GM23338 (cell line): ENCODE data around the gene SMC4.

Experiments
- CREB1 ChIP-seq: fragments of 250-450 bp; sonication (Bioruptor Pico); IDR thresholded peaks from 2 replicates; pipeline ENCODE4 v1.5.0; 2020; ENCODE audit warnings: low read depth, mild to moderate bottlenecking, moderate library complexity
- EZH2 ChIP-seq: fragments of 200-600 bp; sonication (generic); IDR thresholded peaks from one replicate; pipeline ENCODE4 v1.8.0; 2017; ENCODE audit warnings: antibody characterized with exemption, mild to moderate bottlenecking, low read depth; ENCODE audit not compliant: unreplicated experiment
- EZH2phosphoT487 ChIP-seq: fragments of 200-600 bp; sonication (generic); IDR thresholded peaks from one replicate; pipeline ENCODE4 v1.8.1; 2018; ENCODE audit warnings: antibody characterized with exemption; ENCODE audit not compliant: unreplicated experiment
- JUNB ChIP-seq: IDR thresholded peaks from one replicate; pipeline ENCODE4 v1.6.1; 2016; ENCODE audit warnings: antibody characterized with exemption; ENCODE audit not compliant: unreplicated experiment
- NANOG ChIP-seq: IDR thresholded peaks from 2 replicates; pipeline ENCODE4 v1.6.1; 2016; ENCODE audit warnings: antibody characterized with exemption, borderline replicate concordance
- POLR2AphosphoS5 ChIP-seq: IDR thresholded peaks from 2 replicates; pipeline ENCODE4 v1.6.1; 2016; ENCODE audit warnings: antibody characterized with exemption, low read depth
- ZNF114 ChIP-seq: fragments of 250-450 bp; sonication (Bioruptor Pico); IDR thresholded peaks from 2 replicates; pipeline ENCODE4 v1.5.0; 2020; ENCODE audit warnings: mild to moderate bottlenecking, moderate library complexity
- ZNF331 ChIP-seq: fragments of 250-450 bp; sonication (Bioruptor Pico); IDR thresholded peaks from 2 replicates; pipeline ENCODE4 v1.5.0; 2020; ENCODE audit warnings: low read depth, mild to moderate bottlenecking, moderate library complexity
- TF ChIP-seq, protein P1 (sequence below): IDR thresholded peaks from one replicate; pipeline ENCODE4 v1.6.1; 2018; ENCODE audit warnings: antibody characterized with exemption; ENCODE audit not compliant: unreplicated experiment
- TF ChIP-seq, protein P2 (sequence below), 2 experiments: fragments of 200-600 bp in 1 of 2; sonication (generic) in 1 of 2; conservative IDR thresholded peaks; 2 replicates each; pipeline versions ENCODE4 v1.5.1 to v1.6.1; 2016 to 2017; ENCODE audit warnings: antibody characterized with exemption in 2 of 2, low read depth in 2 of 2, mild to moderate bottlenecking in 2 of 2, moderate library complexity in 1 of 2

DNA sequence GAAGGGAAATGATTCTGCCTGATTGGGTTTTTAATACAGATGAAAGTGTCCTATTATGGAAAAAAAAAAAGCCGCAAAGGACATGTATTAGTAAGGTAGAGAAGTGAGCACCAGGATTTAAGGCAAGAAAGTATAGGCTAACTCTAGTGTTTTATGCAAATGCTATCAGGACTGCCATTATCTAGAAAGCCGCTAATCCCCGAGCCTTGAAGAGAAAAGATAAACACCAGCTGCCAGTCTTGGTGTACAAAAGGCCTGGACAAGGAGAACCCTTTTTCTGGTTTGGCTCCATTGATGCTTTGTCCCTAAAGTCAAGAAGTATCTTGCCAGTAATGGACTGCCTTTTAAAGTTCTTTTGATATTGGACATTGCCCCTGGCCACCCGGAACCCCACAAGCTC lies 58.7 kb downstream of the SMC4 start:
- TF ChIP-seq EZH2 (no peak), EZH2phosphoT487 (no peak), JUNB (no peak), POLR2AphosphoS5 (no peak), ZNF331 (no peak), NANOG (no peak), CREB1 (no peak), ZNF114 (CRISPR knock-in tag) (no peak)
- TF ChIP-seq, protein P1, sequence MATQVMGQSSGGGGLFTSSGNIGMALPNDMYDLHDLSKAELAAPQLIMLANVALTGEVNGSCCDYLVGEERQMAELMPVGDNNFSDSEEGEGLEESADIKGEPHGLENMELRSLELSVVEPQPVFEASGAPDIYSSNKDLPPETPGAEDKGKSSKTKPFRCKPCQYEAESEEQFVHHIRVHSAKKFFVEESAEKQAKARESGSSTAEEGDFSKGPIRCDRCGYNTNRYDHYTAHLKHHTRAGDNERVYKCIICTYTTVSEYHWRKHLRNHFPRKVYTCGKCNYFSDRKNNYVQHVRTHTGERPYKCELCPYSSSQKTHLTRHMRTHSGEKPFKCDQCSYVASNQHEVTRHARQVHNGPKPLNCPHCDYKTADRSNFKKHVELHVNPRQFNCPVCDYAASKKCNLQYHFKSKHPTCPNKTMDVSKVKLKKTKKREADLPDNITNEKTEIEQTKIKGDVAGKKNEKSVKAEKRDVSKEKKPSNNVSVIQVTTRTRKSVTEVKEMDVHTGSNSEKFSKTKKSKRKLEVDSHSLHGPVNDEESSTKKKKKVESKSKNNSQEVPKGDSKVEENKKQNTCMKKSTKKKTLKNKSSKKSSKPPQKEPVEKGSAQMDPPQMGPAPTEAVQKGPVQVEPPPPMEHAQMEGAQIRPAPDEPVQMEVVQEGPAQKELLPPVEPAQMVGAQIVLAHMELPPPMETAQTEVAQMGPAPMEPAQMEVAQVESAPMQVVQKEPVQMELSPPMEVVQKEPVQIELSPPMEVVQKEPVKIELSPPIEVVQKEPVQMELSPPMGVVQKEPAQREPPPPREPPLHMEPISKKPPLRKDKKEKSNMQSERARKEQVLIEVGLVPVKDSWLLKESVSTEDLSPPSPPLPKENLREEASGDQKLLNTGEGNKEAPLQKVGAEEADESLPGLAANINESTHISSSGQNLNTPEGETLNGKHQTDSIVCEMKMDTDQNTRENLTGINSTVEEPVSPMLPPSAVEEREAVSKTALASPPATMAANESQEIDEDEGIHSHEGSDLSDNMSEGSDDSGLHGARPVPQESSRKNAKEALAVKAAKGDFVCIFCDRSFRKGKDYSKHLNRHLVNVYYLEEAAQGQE = no peak
- TF ChIP-seq, protein P2, sequence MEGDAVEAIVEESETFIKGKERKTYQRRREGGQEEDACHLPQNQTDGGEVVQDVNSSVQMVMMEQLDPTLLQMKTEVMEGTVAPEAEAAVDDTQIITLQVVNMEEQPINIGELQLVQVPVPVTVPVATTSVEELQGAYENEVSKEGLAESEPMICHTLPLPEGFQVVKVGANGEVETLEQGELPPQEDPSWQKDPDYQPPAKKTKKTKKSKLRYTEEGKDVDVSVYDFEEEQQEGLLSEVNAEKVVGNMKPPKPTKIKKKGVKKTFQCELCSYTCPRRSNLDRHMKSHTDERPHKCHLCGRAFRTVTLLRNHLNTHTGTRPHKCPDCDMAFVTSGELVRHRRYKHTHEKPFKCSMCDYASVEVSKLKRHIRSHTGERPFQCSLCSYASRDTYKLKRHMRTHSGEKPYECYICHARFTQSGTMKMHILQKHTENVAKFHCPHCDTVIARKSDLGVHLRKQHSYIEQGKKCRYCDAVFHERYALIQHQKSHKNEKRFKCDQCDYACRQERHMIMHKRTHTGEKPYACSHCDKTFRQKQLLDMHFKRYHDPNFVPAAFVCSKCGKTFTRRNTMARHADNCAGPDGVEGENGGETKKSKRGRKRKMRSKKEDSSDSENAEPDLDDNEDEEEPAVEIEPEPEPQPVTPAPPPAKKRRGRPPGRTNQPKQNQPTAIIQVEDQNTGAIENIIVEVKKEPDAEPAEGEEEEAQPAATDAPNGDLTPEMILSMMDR (conservative IDR thresholded peaks at IDR 0.05; ENCODE audit: low read depth in 2 of 2) = no peak
